Lower leg skin (tissue), 3 donors: ENCODE results near the gene MAP1LC3A.

Experiments used
- CTCF ChIP-seq, 3 donors: fragments of 450-650 bp; IDR thresholded peaks; one replicate each; pipeline ENCODE4 v1.5.1; 2016; ENCODE audit warnings: antibody characterized with exemption in 3 of 3, mild to moderate bottlenecking in 3 of 3, moderate library complexity in 2 of 3
- POLR2A ChIP-seq, 2 donors: fragments of 450-650 bp; IDR thresholded peaks; one replicate each; pipeline ENCODE4 v1.6.1; 2016 to 2017; ENCODE audit warnings: antibody characterized with exemption in 2 of 2, mild to moderate bottlenecking in 1 of 2, moderate library complexity in 1 of 2

GRCh38 chr20:34575756-34576155 is 17.2 kb downstream of the MAP1LC3A start:
- TF ChIP-seq CTCF (IDR thresholded peaks at IDR 0.05), result no peak
- TF ChIP-seq POLR2A (IDR thresholded peaks at IDR 0.05), result no peak
